GM12878 (cell line): Measurements from ENCODE around the gene GNAQ. TPM values are rescaled to one million over a fixed set of nuclear protein-coding genes. Genes with fewer than 3 reads are reported as not detected.

Source experiments
- ATAC-seq: fragments of 200-7000 bp; cut with Tn5 transposase; 3 replicates; pipeline ENCODE4 v1.9.1; 2020; ENCODE audit warnings: mild to moderate bottlenecking, moderate library complexity
- BruUV-seq: library from RNA; stranded (reverse); fragments of 400-500 nt; replicated peaks from 2 replicates; lab custom pipeline; 2021; lab: Mats Ljungman, UMichigan
- CTCF ChIA-PET: fragments of 300-600 bp; sonication (Branson Sonifier 250); formaldehyde crosslinking; extraction: SDS; loops from one replicate; lab custom pipeline; 2021; ENCODE audit warnings: inconsistent platforms; lab: Yijun Ruan, JAX
- POLR2A ChIA-PET: fragments of 350-600 bp; formaldehyde crosslinking; extraction: SDS; loops from one replicate; lab custom pipeline; 2021; ENCODE audit warnings: inconsistent platforms; lab: Charles Lee
- RAD21 ChIA-PET: fragments of 300-600 bp; sonication (Branson Sonifier 250); formaldehyde crosslinking; loops from one replicate; lab custom pipeline; 2023; ENCODE audit warnings: antibody characterized with exemption; ENCODE audit not compliant: unreplicated experiment; lab: Charles Lee
- SMC1A ChIA-PET: fragments of 300-600 bp; sonication (Branson Sonifier 250); formaldehyde crosslinking; loops from one replicate; lab custom pipeline; 2023; ENCODE audit not compliant: unreplicated experiment, uncharacterized antibody; lab: Charles Lee
- DNase-seq: peaks from one replicate; pipeline ENCODE4 v3.0.0-alpha.2; 2011; ENCODE audit warnings: low read depth, low spot score
- FAIRE-seq: peaks from 3 replicates; lab custom pipeline; 2011; peaks lifted over from hg19 to GRCh38; lab: Jason Lieb, UNC
- H2AFZ ChIP-seq: 2 replicates; pipeline ENCODE4 v1.6.0; 2011; ENCODE audit warnings: low read depth, low read length, control low read depth; ENCODE audit not compliant: control insufficient read depth
- H3K27ac ChIP-seq: 2 replicates; pipeline ENCODE4 v1.5.1; 2011; ENCODE audit warnings: control low read depth; ENCODE audit not compliant: control insufficient read depth, insufficient read depth
- H3K27me3 ChIP-seq, 2 experiments: replicated peaks in 1 of 2; 2 replicates each; pipeline versions ENCODE4 v1.6.0 to v1.6.1; 2011; ENCODE audit warnings: low read length in 1 of 2; ENCODE audit not compliant: control insufficient read depth in 2 of 2, insufficient read depth in 2 of 2
- H3K36me3 ChIP-seq, 2 experiments: 2 replicates each; pipeline ENCODE4 v1.5.1; 2011; ENCODE audit warnings: low read length in 1 of 2; ENCODE audit not compliant: control insufficient read depth in 2 of 2, insufficient read depth in 2 of 2
- H3K4me1 ChIP-seq: 2 replicates; pipeline ENCODE4 v1.6.1; 2011; ENCODE audit warnings: mild to moderate bottlenecking, low read length, moderate library complexity, mixed read lengths; ENCODE audit not compliant: control insufficient read depth, insufficient read depth
- H3K4me2 ChIP-seq: 2 replicates; pipeline ENCODE4 v1.6.0; 2011; ENCODE audit warnings: control low read depth; ENCODE audit not compliant: control insufficient read depth, insufficient read depth
- H3K4me3 ChIP-seq: fragments of 200-600 bp; sonication (generic); 2 replicates; pipeline ENCODE4 v1.5.1; 2016
- H3K79me2 ChIP-seq: 2 replicates; pipeline ENCODE4 v1.6.0; 2011; ENCODE audit warnings: low read length; ENCODE audit not compliant: control insufficient read depth, insufficient read depth
- H3K9ac ChIP-seq: 2 replicates; pipeline ENCODE4 v1.8.0; 2011; ENCODE audit warnings: low read length, control low read depth, mixed read lengths; ENCODE audit not compliant: control insufficient read depth, insufficient read depth
- H3K9me3 ChIP-seq: replicated peaks from 3 replicates; pipeline ENCODE4 v1.5.1; 2011; ENCODE audit warnings: mild to moderate bottlenecking, low read length; ENCODE audit not compliant: control insufficient read depth, insufficient read depth
- H4K20me1 ChIP-seq: 2 replicates; pipeline ENCODE4 v1.6.0; 2011; ENCODE audit not compliant: control insufficient read depth, insufficient read depth
- ASH2L ChIP-seq: fragments of 300-600, 200-600 bp; sonication (generic); IDR thresholded peaks from 2 replicates; pipeline ENCODE4 v1.6.1; 2017; ENCODE audit warnings: low read depth, mild to moderate bottlenecking, borderline replicate concordance
- EGR1 ChIP-seq, 2 experiments: IDR thresholded peaks; 1 replicate in 1 of 2; 2 replicates in 1 of 2; pipeline ENCODE4 v1.6.1; 2011 to 2012; ENCODE audit warnings: low read depth in 2 of 2, low read length in 2 of 2, borderline replicate concordance in 1 of 2, mild to moderate bottlenecking in 1 of 2, moderate library complexity in 1 of 2
- LARP7 ChIP-seq: fragments of 450-650 bp; IDR thresholded peaks from 2 replicates; pipeline ENCODE4 v1.6.1; 2017; ENCODE audit warnings: mild to moderate bottlenecking
- MXI1 ChIP-seq: fragments of 150-350 bp; IDR thresholded peaks from 2 replicates; pipeline ENCODE4 v1.6.1; 2011; ENCODE audit warnings: low read depth, mild to moderate bottlenecking, inconsistent platforms, low read length, improper control_type of control experiment
- NBN ChIP-seq: fragments of 450-650 bp; IDR thresholded peaks from 2 replicates; pipeline ENCODE4 v1.6.1; 2016
- NFIC ChIP-seq: IDR thresholded peaks from 2 replicates; pipeline ENCODE4 v1.6.1; 2012; ENCODE audit warnings: low read depth, mild to moderate bottlenecking, inconsistent platforms, low read length, moderate library complexity
- SMAD1 ChIP-seq: fragments of 450-650 bp; IDR thresholded peaks from 2 replicates; pipeline ENCODE4 v1.6.1; 2018; ENCODE audit warnings: mild to moderate bottlenecking, low read depth; ENCODE audit not compliant: partially characterized antibody
- TARDBP ChIP-seq: IDR thresholded peaks from 2 replicates; pipeline ENCODE4 v1.6.1; 2016; ENCODE audit warnings: borderline replicate concordance
- ZNF207 ChIP-seq: fragments of 450-650 bp; IDR thresholded peaks from 2 replicates; pipeline ENCODE4 v1.6.1; 2014; ENCODE audit warnings: antibody characterized with exemption, mild to moderate bottlenecking, borderline replicate concordance
- ZNF217 ChIP-seq: fragments of 450-650 bp; IDR thresholded peaks from 2 replicates; pipeline ENCODE4 v1.6.1; 2017; ENCODE audit warnings: antibody characterized with exemption, mild to moderate bottlenecking
- WGBS: methylation state at CpG from one replicate; pipeline ENCODE4 v1.1.6; 2016; ENCODE audit warnings: low lambda C conversion rate; ENCODE audit not compliant: insufficient replicate concordance, insufficient coverage; ENCODE audit errors: missing lambda C conversion rate; 5-methylcytosine and 5-hydroxymethylcytosine counted together
- in situ Hi-C: fragments of 300-500 bp; cut with MboI; formaldehyde crosslinking; loops from 9 replicates; pipeline ENCODE4 v1.14.3; 2018; ENCODE audit warnings: mixed read lengths
- intact Hi-C: fragments of 100-400 bp; cut with micrococcal nuclease; formaldehyde crosslinking; loops from one replicate; pipeline ENCODE4 v1.14.2; 2022; ENCODE audit not compliant: unreplicated experiment
- polyA plus RNA-seq, 11 experiments: library from polyadenylated mRNA; depleted of rRNA in 4 of 11; unstranded in 6 of 11; stranded (reverse) in 5 of 11; fragments of >200 nt; fragmentation: Nextera tagmentation in 4 of 11; fragmentation: Illumina TruSeq in 1 of 11; extraction: Ambion mirVana in 4 of 11; extraction: Trizol in 1 of 11; gene quantifications; 1 replicate in 1 of 11; 2 replicates in 10 of 11; pipeline versions ENCODE4 v1.2.1 to v1.2.3, GENCODE V29; 2011 to 2016; ENCODE audit warnings: inconsistent platforms in 2 of 11, missing spikeins in 2 of 11, low read depth in 1 of 11
- total RNA-seq, 4 experiments: library from RNA; depleted of rRNA in 3 of 4; stranded (reverse); fragments of >200 nt in 3 of 4; fragmentation: Illumina TruSeq in 1 of 4; extraction: Trizol in 1 of 4; gene quantifications; 2 replicates each; pipeline versions ENCODE4 v1.2.1 to v1.2.3, GENCODE V29; 2013 to 2021
- TF ChIP-seq, protein P1 (sequence below): IDR thresholded peaks from 2 replicates; pipeline ENCODE4 v1.6.1; 2011; ENCODE audit warnings: low read depth, mild to moderate bottlenecking, low read length, moderate library complexity, borderline replicate concordance; ENCODE audit errors: extremely low read depth
- TF ChIP-seq, protein P2 (sequence below): fragments of 150-350 bp; IDR thresholded peaks from 2 replicates; pipeline ENCODE4 v1.6.1; 2016; ENCODE audit warnings: low read depth, low read length

Gene GNAQ
- total and polyA plus RNA-seq, 10 of the 15 experiments (the other 5 are each of a cell fraction or from before 2014, with no cell fraction given): 0.15 to 47.2 (median 0.49) TPM

DNA sequence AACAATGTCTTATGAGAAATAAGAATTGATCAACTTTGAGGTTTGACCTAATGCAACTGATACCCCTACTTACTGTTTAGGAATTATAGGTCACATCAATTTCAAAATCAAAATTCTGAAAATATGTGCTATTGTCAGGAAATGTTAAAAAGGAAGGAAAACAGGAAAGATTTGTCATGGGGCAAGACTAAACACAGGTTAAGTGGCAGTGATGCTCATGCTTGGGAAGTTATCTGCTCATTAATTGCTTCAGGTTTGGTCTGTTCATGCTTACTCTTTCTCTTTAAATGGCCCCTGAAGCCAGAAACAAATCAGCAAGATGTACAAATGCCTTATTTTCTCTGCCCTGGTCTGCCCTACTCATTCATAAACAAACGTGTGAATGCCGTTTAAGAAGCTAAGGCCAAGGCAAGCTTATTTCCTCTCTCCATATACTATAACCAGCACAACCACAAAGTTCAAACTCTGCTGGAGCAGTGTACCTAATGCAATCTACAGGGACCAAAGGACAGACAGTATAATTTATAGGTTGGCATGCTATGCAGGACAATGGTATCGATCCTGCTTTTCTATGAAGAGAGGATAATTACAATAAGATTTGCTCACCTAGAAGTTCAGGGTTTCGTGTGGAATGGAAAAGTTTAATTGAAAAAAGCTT is 177.2 kb downstream of the GNAQ start:
- Histone ChIP-seq H4K20me1 (no peaks in the 10 kb centered on the region), H3K4me2 (no peak overlapping the region), H3K36me3 (no peaks in the 10 kb centered on the region), H3K4me3 (no peak overlapping the region), H3K9ac (no peak overlapping the region), H3K27me3 (no peaks in the 10 kb centered on the region; a peak in 1 of 4 replicates), H2AFZ (no peak overlapping the region), H3K79me2 (no peaks in the 10 kb centered on the region), H3K9me3 (no peaks in the 10 kb centered on the region), H3K27ac (no peak overlapping the region), H3K4me1 (no peaks in the 10 kb centered on the region)
- no peak for FAIRE-seq
- ChIA-PET SMC1A (interaction anchor here (0.8 to 2.2 kb wide), 11 partner anchors 11 to 265 kb away, joined by 3 to 14 read pairs (median 4); no protein-coding TSS in a partner anchor), POLR2A (no interaction called here), CTCF (interaction anchor here (0.8 to 2.6 kb wide), 4 partner anchors 8 to 47 kb away, joined by 3 to 9 read pairs (median 4); no protein-coding TSS in a partner anchor), RAD21 (interaction anchor here (0.8 to 1.7 kb wide), 8 partner anchors 12 to 182 kb away, joined by 3 to 8 read pairs (median 4); no protein-coding TSS in a partner anchor)
- intact Hi-C loops (no loop called here), in situ Hi-C loops (no loop called here)
- TF ChIP-seq NBN (no peak), TARDBP (no peak), LARP7 (no peak), ZNF207 (no peak), EGR1 (IDR thresholded peaks at IDR 0.05; ENCODE audit: borderline replicate concordance in 1 of 2, low read depth in 2 of 2, low read length in 2 of 2) (no peak), MXI1 (no peak), ZNF217 (no peak), NFIC (no peak), SMAD1 (no peak), ASH2L (no peak)
- TF ChIP-seq, protein P1, sequence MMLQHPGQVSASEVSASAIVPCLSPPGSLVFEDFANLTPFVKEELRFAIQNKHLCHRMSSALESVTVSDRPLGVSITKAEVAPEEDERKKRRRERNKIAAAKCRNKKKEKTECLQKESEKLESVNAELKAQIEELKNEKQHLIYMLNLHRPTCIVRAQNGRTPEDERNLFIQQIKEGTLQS: no peak
- TF ChIP-seq, protein P2, sequence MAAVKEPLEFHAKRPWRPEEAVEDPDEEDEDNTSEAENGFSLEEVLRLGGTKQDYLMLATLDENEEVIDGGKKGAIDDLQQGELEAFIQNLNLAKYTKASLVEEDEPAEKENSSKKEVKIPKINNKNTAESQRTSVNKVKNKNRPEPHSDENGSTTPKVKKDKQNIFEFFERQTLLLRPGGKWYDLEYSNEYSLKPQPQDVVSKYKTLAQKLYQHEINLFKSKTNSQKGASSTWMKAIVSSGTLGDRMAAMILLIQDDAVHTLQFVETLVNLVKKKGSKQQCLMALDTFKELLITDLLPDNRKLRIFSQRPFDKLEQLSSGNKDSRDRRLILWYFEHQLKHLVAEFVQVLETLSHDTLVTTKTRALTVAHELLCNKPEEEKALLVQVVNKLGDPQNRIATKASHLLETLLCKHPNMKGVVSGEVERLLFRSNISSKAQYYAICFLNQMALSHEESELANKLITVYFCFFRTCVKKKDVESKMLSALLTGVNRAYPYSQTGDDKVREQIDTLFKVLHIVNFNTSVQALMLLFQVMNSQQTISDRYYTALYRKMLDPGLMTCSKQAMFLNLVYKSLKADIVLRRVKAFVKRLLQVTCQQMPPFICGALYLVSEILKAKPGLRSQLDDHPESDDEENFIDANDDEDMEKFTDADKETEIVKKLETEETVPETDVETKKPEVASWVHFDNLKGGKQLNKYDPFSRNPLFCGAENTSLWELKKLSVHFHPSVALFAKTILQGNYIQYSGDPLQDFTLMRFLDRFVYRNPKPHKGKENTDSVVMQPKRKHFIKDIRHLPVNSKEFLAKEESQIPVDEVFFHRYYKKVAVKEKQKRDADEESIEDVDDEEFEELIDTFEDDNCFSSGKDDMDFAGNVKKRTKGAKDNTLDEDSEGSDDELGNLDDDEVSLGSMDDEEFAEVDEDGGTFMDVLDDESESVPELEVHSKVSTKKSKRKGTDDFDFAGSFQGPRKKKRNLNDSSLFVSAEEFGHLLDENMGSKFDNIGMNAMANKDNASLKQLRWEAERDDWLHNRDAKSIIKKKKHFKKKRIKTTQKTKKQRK: no peak
- no peak for DNase-seq
- BruUV-seq: no TSS peak
- no peak; the same call in 1 of the 3 replicates for ATAC-seq
- WGBS: 27% methylated on average over 4 of the region's 4 CpGs
